WERI-Rb-1 (cell line): Measurements from ENCODE around the gene GFM1.
"Not testable (repeated sequence)": the region's sequence is repeated elsewhere in the genome, so short reads cannot be mapped to it uniquely, and the experiment has no call there.

Experiments
- DNase-seq: peaks from one replicate; pipeline ENCODE4 v3.0.0-alpha.2; 2020
- H3K27ac ChIP-seq: fragments of 250-450 bp; sonication (Bioruptor Pico); 2 replicates; pipeline ENCODE4 v1.5.1; 2020; ENCODE audit warnings: mild to moderate bottlenecking, moderate library complexity
- H3K27me3 ChIP-seq: fragments of 250-450 bp; sonication (Bioruptor Pico); 2 replicates; pipeline ENCODE4 v1.5.1; 2021; ENCODE audit warnings: mild to moderate bottlenecking, low read depth, moderate library complexity; ENCODE audit not compliant: insufficient read depth, severe bottlenecking
- H3K36me3 ChIP-seq: fragments of 250-450 bp; sonication (Bioruptor Pico); 2 replicates; pipeline ENCODE4 v1.5.1; 2020; ENCODE audit warnings: mild to moderate bottlenecking, moderate library complexity
- H3K4me3 ChIP-seq: 2 replicates; pipeline ENCODE4 v1.5.1; 2011; ENCODE audit warnings: low read depth, mild to moderate bottlenecking, control low read depth, low read length
- H3K9me3 ChIP-seq: fragments of 250-450 bp; sonication (Bioruptor Pico); 2 replicates; pipeline ENCODE4 v1.5.1; 2021; ENCODE audit warnings: mild to moderate bottlenecking, moderate library complexity; ENCODE audit not compliant: severe bottlenecking
- CTCF ChIP-seq: IDR thresholded peaks from 2 replicates; pipeline ENCODE4 v1.5.1; 2011; ENCODE audit warnings: low read depth, mild to moderate bottlenecking, control low read depth, inconsistent platforms, low read length

GFM1 gene

GRCh38 chr3:158679547-158680000 is 35.2 kb downstream of the GFM1 start:
- Histone ChIP-seq H3K27ac (no peak overlapping the region), H3K36me3 (peaks cover 2% of the 10 kb centered on the region; the same call in 1 of the 2 replicates)
- TF ChIP-seq CTCF: no peak

GRCh38 chr3:158680861-158681260 is 36.5 kb downstream of the GFM1 start:
- no peaks in the 10 kb centered on the region for H3K27me3 ChIP-seq
- H3K4me3 ChIP-seq: no peak overlapping the region
- no peak overlapping the region for H3K27ac ChIP-seq
- no peak for DNase-seq
- peaks cover 7% of the 10 kb centered on the region for H3K36me3 ChIP-seq
- TF ChIP-seq CTCF: no peak
- H3K9me3 ChIP-seq: no peaks in the 10 kb centered on the region

More at GRCh38 chr3:158679547-158680000, 35.2 kb downstream of the GFM1 start:
- H3K9me3 ChIP-seq: no peaks in the 10 kb centered on the region
- H3K27me3 ChIP-seq: no peaks in the 10 kb centered on the region
- no peak for DNase-seq
- no peak overlapping the region for H3K4me3 ChIP-seq

DNA sequence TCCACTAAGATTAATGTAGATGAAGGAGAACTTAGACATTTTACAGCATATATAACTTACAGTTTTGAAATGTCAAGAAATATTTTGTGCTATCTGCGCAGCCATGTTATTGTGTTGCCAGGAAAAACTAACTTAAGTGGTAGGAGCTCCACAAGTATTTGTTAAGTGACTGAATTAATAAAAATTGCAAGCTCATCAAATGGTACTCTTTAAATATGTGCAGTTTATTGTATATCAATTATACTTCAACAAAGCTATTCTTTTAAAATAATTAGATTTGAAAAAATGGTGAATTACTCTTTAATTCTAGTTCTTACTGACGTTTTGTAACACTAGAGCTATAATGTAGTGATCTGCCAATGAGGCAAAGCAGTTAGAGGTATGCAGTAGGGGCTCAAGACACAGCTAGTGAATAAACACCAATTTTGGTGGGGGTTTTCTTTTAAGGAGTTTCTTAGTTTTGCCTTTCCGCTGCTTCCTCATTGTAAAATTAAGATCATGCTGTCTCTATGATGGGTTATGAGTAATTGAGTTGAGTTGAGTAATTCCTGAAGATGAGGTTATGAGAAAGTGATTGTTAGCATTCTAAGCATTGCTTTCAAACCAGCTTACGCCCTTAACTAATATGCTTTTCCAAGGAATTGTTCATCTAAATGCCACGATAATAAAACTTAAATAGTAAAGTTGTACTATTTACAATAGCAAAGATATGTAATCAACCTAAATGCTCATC is 39.1 kb downstream of the GFM1 start:
- H3K36me3 ChIP-seq: peaks cover 5% of the 10 kb centered on the region
- no peak overlapping the region for H3K27ac ChIP-seq
- H3K27me3 ChIP-seq: no peaks in the 10 kb centered on the region
- no peaks in the 10 kb centered on the region for H3K9me3 ChIP-seq
- TF ChIP-seq CTCF: no peak
- DNase-seq: no peak
- H3K4me3 ChIP-seq: no peak overlapping the region

DNA sequence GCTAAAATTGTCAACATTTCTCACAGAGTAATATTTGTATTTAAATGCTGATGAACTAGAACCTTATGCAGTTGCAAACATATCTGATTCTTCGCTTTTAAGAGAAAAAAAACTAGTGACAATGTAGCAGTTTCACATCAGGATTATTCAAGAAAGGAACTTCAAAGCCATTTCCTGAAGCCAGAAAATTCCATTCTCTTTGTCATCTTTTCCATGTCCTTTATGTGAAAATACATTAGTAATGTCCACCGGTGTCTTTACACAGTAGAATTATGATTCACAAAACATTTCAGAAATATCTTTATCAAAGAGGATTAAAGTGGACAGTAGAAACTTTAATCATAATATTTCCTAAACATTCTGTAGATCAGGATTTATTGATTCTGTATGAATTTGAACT is 40.8 kb downstream of the GFM1 start:
- TF ChIP-seq CTCF: no peak
- peaks cover 5% of the 10 kb centered on the region for H3K36me3 ChIP-seq
- H3K27me3 ChIP-seq: no peaks in the 10 kb centered on the region
- no peaks in the 10 kb centered on the region for H3K9me3 ChIP-seq
- H3K4me3 ChIP-seq: no peak overlapping the region
- no peak for DNase-seq
- no peak overlapping the region for H3K27ac ChIP-seq

GRCh38 chr3:158693866-158694456 is 49.6 kb downstream of the GFM1 start:
- DNase-seq, H3K27ac ChIP-seq, H3K4me3 ChIP-seq, H3K9me3 ChIP-seq, H3K27me3 ChIP-seq: not testable (repeated sequence)
- peaks cover 12% of the 10 kb centered on the region for H3K36me3 ChIP-seq

DNA sequence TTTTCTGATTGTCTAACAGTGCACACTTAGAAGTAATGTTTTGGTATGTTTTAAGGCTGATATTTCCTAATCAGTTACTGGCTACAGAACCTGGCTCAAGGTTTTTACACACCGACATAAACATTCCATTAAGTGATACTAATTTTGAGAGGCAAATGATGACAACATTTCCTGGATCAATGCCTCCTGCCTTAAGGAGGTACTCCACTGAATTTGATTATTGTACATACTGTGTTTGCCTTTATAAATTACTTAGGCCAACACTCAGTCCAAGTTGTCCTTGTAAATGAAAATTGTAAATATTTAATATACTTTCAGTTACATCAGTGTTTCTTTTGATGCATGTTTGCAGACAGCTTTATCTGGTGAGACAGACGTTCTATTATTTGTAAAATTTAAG is 52.3 kb downstream of the GFM1 start:
- no peak overlapping the region for H3K4me3 ChIP-seq
- H3K27ac ChIP-seq: no peak overlapping the region
- no peak for DNase-seq
- H3K36me3 ChIP-seq: peaks cover 12% of the 10 kb centered on the region
- TF ChIP-seq CTCF: no peak
- no peaks in the 10 kb centered on the region for H3K9me3 ChIP-seq
- no peaks in the 10 kb centered on the region for H3K27me3 ChIP-seq
